Measurements from ENCODE around the gene ZNF618. TPM values are rescaled to one million over a fixed set of nuclear protein-coding genes. Genes with fewer than 3 reads are reported as not detected.
A peak's percentile ranks its signal among the peaks of the same experiment; 100 is the strongest.

Gene ZNF618
- total and polyA plus RNA-seq, 2 experiments from 2014 or later: 12.1 to 22.1 TPM

GRCh38 chr9:114005371-114006154 is 129.5 kb downstream of the ZNF618 start:
- Histone ChIP-seq H2AFZ (no peak overlapping the region), H3K79me2 (replicated peaks; ENCODE audit: insufficient read depth) (no peaks in the 10 kb centered on the region), H3K36me3 (ENCODE audit: insufficient read depth) (no peaks in the 10 kb centered on the region), H3K27me3 (ENCODE audit: insufficient read depth) (no peaks in the 10 kb centered on the region), H3F3A (replicated peaks; ENCODE audit: low read depth) (no peaks in the 10 kb centered on the region), H3K9me2 (ENCODE audit: insufficient read depth) (no peaks in the 10 kb centered on the region), H3K27ac (ENCODE audit: low read depth) (no peak overlapping the region), H3K4me2 (no peak overlapping the region), H3K4me1 (ENCODE audit: insufficient read depth) (no peaks in the 10 kb centered on the region), H4K20me1 (replicated peaks; ENCODE audit: insufficient read depth) (peaks cover 6% of the 10 kb centered on the region; the same call in 1 of the 2 replicates), H3K4me3 (no peak overlapping the region)
- H3K4me1 Mint-ChIP-seq: no peaks in the 10 kb centered on the region
- H3K4me3 Mint-ChIP-seq: no peak overlapping the region
- no peak for ATAC-seq
- H3K27ac Mint-ChIP-seq: peak overlapping the region; percentile 17; the same call in 1 of the 2 replicates
- peaks cover 4% of the 10 kb centered on the region for H3K27me3 Mint-ChIP-seq (ENCODE audit: insufficient read depth, low read depth, poor library complexity)
- no peak for DNase-seq (ENCODE audit: low spot score)
- TF ChIP-seq REST (IDR thresholded peaks at IDR 0.05; ENCODE audit: unreplicated experiment) (no peak), CTCF (conservative IDR thresholded peaks at IDR 0.05; ENCODE audit: low read depth in 2 of 2) (no peak), POLR2AphosphoS5 (IDR thresholded peaks at IDR 0.05; ENCODE audit: low read depth) (no peak), NANOG (IDR thresholded peaks at IDR 0.05; ENCODE audit: borderline replicate concordance) (no peak), STAT1 (IDR thresholded peaks at IDR 0.05; ENCODE audit: unreplicated experiment) (no peak), ZNF331 (CRISPR knock-in tag; IDR thresholded peaks at IDR 0.05; ENCODE audit: low read depth) (no peak), ETS1 (IDR thresholded peaks at IDR 0.05) (no peak), ZNF114 (CRISPR knock-in tag; IDR thresholded peaks at IDR 0.05) (no peak), EZH2phosphoT487 (IDR thresholded peaks at IDR 0.05; ENCODE audit: unreplicated experiment) (no peak), EZH2 (IDR thresholded peaks at IDR 0.05; ENCODE audit: low read depth, unreplicated experiment) (no peak), CREB1 (CRISPR knock-in tag; IDR thresholded peaks at IDR 0.05; ENCODE audit: low read depth) (no peak), JUNB (IDR thresholded peaks at IDR 0.05; ENCODE audit: unreplicated experiment) (no peak)
- TF ChIP-seq, protein P1, sequence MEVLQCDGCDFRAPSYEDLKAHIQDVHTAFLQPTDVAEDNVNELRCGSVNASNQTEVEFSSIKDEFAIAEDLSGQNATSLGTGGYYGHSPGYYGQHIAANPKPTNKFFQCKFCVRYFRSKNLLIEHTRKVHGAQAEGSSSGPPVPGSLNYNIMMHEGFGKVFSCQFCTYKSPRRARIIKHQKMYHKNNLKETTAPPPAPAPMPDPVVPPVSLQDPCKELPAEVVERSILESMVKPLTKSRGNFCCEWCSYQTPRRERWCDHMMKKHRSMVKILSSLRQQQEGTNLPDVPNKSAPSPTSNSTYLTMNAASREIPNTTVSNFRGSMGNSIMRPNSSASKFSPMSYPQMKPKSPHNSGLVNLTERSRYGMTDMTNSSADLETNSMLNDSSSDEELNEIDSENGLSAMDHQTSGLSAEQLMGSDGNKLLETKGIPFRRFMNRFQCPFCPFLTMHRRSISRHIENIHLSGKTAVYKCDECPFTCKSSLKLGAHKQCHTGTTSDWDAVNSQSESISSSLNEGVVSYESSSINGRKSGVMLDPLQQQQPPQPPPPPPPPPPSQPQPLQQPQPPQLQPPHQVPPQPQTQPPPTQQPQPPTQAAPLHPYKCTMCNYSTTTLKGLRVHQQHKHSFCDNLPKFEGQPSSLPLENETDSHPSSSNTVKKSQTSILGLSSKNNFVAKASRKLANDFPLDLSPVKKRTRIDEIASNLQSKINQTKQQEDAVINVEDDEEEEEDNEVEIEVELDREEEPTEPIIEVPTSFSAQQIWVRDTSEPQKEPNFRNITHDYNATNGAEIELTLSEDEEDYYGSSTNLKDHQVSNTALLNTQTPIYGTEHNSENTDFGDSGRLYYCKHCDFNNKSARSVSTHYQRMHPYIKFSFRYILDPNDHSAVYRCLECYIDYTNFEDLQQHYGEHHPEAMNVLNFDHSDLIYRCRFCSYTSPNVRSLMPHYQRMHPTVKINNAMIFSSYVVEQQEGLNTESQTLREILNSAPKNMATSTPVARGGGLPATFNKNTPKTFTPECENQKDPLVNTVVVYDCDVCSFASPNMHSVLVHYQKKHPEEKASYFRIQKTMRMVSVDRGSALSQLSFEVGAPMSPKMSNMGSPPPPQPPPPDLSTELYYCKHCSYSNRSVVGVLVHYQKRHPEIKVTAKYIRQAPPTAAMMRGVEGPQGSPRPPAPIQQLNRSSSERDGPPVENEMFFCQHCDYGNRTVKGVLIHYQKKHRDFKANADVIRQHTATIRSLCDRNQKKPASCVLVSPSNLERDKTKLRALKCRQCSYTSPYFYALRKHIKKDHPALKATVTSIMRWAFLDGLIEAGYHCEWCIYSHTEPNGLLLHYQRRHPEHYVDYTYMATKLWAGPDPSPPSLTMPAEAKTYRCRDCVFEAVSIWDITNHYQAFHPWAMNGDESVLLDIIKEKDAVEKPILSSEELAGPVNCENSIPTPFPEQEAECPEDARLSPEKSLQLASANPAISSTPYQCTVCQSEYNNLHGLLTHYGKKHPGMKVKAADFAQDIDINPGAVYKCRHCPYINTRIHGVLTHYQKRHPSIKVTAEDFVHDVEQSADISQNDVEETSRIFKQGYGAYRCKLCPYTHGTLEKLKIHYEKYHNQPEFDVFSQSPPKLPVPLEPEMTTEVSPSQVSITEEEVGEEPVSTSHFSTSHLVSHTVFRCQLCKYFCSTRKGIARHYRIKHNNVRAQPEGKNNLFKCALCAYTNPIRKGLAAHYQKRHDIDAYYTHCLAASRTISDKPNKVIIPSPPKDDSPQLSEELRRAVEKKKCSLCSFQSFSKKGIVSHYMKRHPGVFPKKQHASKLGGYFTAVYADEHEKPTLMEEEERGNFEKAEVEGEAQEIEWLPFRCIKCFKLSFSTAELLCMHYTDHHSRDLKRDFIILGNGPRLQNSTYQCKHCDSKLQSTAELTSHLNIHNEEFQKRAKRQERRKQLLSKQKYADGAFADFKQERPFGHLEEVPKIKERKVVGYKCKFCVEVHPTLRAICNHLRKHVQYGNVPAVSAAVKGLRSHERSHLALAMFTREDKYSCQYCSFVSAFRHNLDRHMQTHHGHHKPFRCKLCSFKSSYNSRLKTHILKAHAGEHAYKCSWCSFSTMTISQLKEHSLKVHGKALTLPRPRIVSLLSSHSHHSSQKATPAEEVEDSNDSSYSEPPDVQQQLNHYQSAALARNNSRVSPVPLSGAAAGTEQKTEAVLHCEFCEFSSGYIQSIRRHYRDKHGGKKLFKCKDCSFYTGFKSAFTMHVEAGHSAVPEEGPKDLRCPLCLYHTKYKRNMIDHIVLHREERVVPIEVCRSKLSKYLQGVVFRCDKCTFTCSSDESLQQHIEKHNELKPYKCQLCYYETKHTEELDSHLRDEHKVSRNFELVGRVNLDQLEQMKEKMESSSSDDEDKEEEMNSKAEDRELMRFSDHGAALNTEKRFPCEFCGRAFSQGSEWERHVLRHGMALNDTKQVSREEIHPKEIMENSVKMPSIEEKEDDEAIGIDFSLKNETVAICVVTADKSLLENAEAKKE (CRISPR knock-in tag; IDR thresholded peaks at IDR 0.05): no peak
- no peaks in the 10 kb centered on the region for H3K9me3 Mint-ChIP-seq
- peaks cover 20% of the 10 kb centered on the region; the same call in 2 of the 3 replicates for H3K36me3 Mint-ChIP-seq (ENCODE audit: low read depth)
